Ascending aorta (tissue), 2 donors: Measurements from ENCODE around the gene SAP25. TPM values are rescaled to one million over a fixed set of nuclear protein-coding genes. Genes with fewer than 3 reads are reported as not detected.

Source experiments
- DNase-seq, 2 donors: peaks; one replicate each; pipeline ENCODE4 v3.0.0-alpha.2; 2019; ENCODE audit warnings: low spot score in 2 of 2
- H3K27ac ChIP-seq, 2 donors: fragments of 200-600 bp; sonication (generic); one replicate each; pipeline ENCODE4 v1.5.1; 2016 to 2017; ENCODE audit warnings: mild to moderate bottlenecking in 1 of 2
- H3K27me3 ChIP-seq: fragments of 200-600 bp; sonication (generic); one replicate; pipeline ENCODE4 v1.5.1; 2017
- H3K36me3 ChIP-seq, 2 donors: fragments of 200-600 bp; sonication (generic); one replicate each; pipeline ENCODE4 v1.5.1; 2016
- H3K4me1 ChIP-seq, 2 donors: fragments of 200-600 bp; sonication (generic); one replicate each; pipeline ENCODE4 v1.5.1; 2016 to 2017; ENCODE audit warnings: mild to moderate bottlenecking in 1 of 2
- H3K4me3 ChIP-seq, 2 donors: fragments of 200-600 bp; sonication (generic); one replicate each; pipeline ENCODE4 v1.5.1; 2016 to 2017; ENCODE audit warnings: mild to moderate bottlenecking in 1 of 2
- H3K9me3 ChIP-seq, 2 donors: fragments of 200-600 bp; sonication (generic); one replicate each; pipeline ENCODE4 v1.5.1; 2016
- CTCF ChIP-seq, 3 experiments: fragments of 200-600 bp in 2 of 3; fragments of 450-650 bp in 1 of 3; sonication (generic) in 2 of 3; IDR thresholded peaks; one replicate each; pipeline ENCODE4 v1.5.1; 2016 to 2019; ENCODE audit warnings: antibody characterized with exemption in 3 of 3, mild to moderate bottlenecking in 1 of 3, moderate library complexity in 1 of 3
- intact Hi-C: fragments of 100-400 bp; cut with DNase I; formaldehyde crosslinking; loops from one replicate; pipeline ENCODE4 v1.15.1; 2023
- total RNA-seq: library from RNA; depleted of rRNA; stranded (reverse); fragments of >200 nt; gene quantifications from one replicate; pipeline ENCODE4 v1.1.0, GENCODE V29; 2016

SAP25 gene
- total RNA-seq, 1 donor from 2014 or later: 11.8 TPM

- TF ChIP-seq CTCF (IDR thresholded peaks at IDR 0.05): no peak
- Histone ChIP-seq H3K9me3 (no peaks in the 10 kb centered on the region), H3K27ac (no peak overlapping the region), H3K27me3 (no peaks in the 10 kb centered on the region), H3K4me1 (no peaks in the 10 kb centered on the region), H3K36me3 (peaks cover 58 to 80% of the 10 kb centered on the region in 2 donors), H3K4me3 (no peak overlapping the region)
- DNase-seq: no peak
- intact Hi-C loops: no loop called here
Measured at GRCh38 chr7:100577103-100577502, 3.4 kb upstream of the SAP25 start.

GRCh38 chr7:100576384-100576993 lies 2.8 kb upstream of the SAP25 start:
- Histone ChIP-seq H3K4me3 (no peak overlapping the region), H3K27me3 (no peaks in the 10 kb centered on the region), H3K9me3 (no peaks in the 10 kb centered on the region), H3K36me3 (peaks cover 52 to 74% of the 10 kb centered on the region in 2 donors), H3K27ac (no peak overlapping the region), H3K4me1 (no peaks in the 10 kb centered on the region)
- intact Hi-C loops: no loop called here
- DNase-seq: no peak
- TF ChIP-seq CTCF (IDR thresholded peaks at IDR 0.05): no peak

GRCh38 chr7:100575746-100576383 lies 2.2 kb upstream of the SAP25 start:
- H3K4me1 ChIP-seq: no peaks in the 10 kb centered on the region
- H3K36me3 ChIP-seq: peaks cover 45 to 68% of the 10 kb centered on the region in 2 donors
- no peaks in the 10 kb centered on the region for H3K27me3 ChIP-seq
- H3K4me3 ChIP-seq: no peak overlapping the region
- intact Hi-C loops: no loop called here
- no peaks in the 10 kb centered on the region for H3K9me3 ChIP-seq
- H3K27ac ChIP-seq: no peak overlapping the region
- no peak for TF ChIP-seq CTCF (IDR thresholded peaks at IDR 0.05)
- DNase-seq: no peak

GRCh38 chr7:100575206-100575631 lies 1.5 kb upstream of the SAP25 start:
- peaks cover 0 to 3% of the 10 kb centered on the region in 2 donors for H3K4me1 ChIP-seq
- no peak for DNase-seq
- no peaks in the 10 kb centered on the region for H3K9me3 ChIP-seq
- H3K27ac ChIP-seq: no peak overlapping the region
- intact Hi-C loops: no loop called here
- no peak for TF ChIP-seq CTCF (IDR thresholded peaks at IDR 0.05)
- no peak overlapping the region for H3K4me3 ChIP-seq
- H3K27me3 ChIP-seq: no peaks in the 10 kb centered on the region
- H3K36me3 ChIP-seq: peaks cover 43 to 61% of the 10 kb centered on the region in 2 donors

GRCh38 chr7:100574362-100575205 lies 884 bp upstream of the SAP25 start:
- Histone ChIP-seq H3K27ac (no peak overlapping the region), H3K36me3 (peaks cover 43 to 55% of the 10 kb centered on the region in 2 donors), H3K9me3 (no peaks in the 10 kb centered on the region), H3K4me3 (no peak overlapping the region), H3K27me3 (no peaks in the 10 kb centered on the region), H3K4me1 (peaks cover 0 to 9% of the 10 kb centered on the region in 2 donors)
- intact Hi-C loops: no loop called here
- no peak for DNase-seq
- no peak for TF ChIP-seq CTCF (IDR thresholded peaks at IDR 0.05)
